ENCODE data around the gene RHOU.

GRCh38 chr1:228717081-228717480, 18.2 kb upstream of the RHOU start:
- TF ChIP-seq CTCF (conservative IDR thresholded peaks at IDR 0.05) = no peak
- TF ChIP-seq EZH2 (IDR thresholded peaks at IDR 0.05; ENCODE audit: low read depth) = no peak
